HTERT RPE-1 (cell line): ENCODE measurements around the gene MPZL2.

ENCODE experiments used
- in situ Hi-C: fragments of 300-500 bp; cut with MboI; formaldehyde crosslinking; loops from 4 replicates; pipeline ENCODE4 v1.14.3; 2020; ENCODE audit warnings: low sequenced_read_pairs

Gene MPZL2

DNA sequence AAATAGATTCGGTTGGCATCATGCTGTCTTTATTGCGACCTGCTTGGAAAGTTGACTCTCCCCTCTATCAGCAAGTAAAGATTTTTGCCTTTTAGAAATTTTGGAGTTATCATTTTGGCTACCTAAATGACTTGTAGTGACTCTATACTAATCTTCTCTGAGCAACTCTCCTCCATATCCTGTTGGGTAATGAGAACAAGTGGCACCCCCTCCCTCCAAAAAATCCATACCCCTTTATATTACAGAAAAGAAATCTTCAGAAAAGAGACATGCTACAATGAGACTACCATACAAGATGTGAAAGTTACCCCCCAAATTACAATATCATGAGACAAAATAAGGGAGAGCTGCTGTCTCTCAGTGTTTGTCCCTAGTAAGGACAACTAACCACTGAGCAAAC is 40.5 kb downstream of the MPZL2 start:
- in situ Hi-C loops: no loop called here

DNA sequence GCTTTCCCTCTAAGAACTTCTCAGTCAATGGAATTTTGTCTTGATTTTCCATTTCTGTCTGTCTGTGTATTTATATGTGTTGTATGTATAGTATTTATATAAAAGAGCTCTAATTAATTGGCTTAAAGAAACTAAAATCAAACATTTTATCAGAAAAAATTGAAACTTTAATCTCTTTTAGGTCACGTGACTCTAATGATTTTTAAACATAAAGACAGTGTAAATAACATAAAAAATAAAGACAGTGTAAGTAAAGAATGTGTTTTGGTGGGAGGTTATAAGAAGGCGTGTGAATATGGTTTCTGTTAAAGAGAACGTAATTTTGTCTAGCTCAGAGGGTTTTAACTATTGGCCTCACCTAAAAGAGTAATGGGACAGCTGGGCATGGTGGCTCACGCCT is 41.7 kb downstream of the MPZL2 start:
- in situ Hi-C loops: no loop called here

DNA sequence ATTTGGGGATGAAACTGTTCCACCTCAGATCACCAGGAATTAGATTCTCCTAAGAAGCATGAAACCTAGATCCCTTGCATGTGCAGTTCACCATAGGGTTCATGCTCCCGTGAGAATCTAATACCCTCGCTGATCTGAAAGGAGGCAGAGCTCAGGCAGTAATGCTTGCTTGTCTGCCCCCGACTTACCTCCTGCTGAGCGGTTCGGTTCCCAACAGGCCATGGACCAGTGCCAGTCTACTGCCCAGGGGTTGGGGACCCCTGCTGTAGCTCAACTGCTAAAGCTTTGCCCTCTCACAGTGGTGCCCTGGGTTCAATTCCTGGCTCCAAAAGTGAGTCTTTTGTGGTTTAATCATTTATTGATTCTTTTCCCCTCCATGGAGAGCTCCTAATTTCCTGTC is 42.7 kb downstream of the MPZL2 start:
- in situ Hi-C loops: no loop called here

DNA sequence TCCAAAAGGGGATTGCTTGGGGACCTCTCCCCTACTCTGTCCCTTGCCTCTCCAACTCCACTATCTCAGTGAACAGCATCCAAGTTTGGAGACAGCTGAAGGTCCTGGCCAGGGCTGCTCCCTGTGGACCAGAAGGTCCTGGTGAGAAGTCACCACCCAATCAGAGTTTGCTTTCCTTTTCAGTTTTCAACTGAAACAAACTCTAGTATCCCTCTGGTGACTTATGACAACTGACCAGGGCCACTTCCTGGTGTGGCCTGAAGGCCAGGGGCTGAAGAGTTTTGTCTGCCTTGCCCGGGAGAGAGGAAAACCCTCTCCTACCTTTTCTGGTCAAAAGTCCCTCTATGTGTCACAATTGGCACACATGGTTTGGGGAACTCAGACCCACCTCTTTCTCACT is 44.4 kb downstream of the MPZL2 start:
- in situ Hi-C loops: no loop called here

DNA sequence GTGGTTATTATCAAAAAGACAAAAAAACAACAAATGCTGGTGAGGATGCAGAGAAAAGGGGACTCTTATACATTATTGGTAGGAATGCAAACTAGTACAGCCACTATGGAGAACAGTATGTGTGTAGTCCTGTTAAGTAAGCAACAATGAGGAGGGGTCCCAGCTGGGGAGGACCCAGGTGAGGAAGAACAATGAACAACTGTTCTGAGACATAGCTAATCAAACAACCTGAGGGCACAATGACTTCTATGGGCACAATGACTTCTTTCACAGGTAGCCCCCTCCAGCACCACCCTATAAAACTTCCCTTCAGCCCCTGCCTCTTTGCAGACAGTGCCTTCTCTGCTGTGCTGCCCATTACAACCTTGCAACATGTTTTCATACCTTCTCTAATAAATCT is 44.9 kb downstream of the MPZL2 start:
- in situ Hi-C loops: no loop called here

DNA sequence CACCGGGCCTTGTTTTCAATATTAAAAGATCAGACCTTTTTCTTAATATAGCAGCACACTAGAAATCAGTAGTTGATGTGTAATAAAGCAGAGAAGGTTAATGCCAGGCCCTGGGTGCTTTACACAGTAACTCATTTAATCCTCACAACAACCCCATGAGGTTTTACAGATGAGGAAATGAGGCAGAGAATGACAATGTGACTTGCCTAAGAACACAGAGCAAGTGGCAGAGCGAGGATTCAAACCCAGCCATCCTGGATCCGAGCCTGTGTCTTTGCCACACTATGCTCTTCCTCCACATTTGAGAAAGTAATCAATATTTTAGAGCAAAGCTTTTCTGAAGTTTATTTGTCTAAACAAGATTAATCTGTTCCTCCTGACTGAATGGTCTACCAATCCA is 46.5 kb downstream of the MPZL2 start:
- in situ Hi-C loops: no loop called here

DNA sequence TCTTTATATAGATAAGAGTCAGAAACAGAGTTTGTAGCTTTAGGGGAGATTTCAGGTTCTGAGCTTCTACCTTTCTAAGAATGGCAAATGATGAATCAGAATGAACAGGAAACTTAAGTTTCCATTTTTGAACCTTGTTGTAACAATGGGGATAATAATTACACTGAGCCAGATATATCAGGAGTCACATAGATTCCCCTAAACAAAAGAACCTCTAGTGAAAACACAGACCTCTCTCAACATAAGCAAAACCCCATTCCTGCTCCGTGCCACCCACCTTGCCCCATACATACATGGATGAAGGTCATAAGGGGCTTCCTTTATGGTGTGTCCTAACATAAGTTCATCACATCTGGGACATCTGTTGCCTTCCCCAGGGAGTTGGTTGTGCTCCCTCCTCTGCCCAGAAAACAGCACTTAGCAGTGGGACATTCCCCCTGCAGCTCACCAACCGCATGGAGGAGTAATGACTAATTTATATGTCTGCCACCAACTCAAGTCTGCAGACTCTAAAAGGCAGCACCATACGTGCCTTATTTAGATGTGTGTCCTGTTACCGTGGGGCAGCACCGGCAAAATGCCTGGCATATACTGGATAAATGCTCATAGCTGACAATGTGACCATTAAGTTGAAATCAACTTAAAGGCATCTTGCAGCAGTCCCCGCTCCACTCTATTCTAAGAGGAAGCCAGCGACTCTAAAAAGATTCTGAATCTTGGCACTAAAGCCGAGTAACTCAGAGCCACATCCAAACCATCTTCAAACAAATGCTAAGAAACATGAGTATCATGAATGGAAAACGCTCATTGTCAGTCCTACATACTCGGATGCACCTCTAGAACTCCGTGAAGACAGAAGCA is 47.2 kb downstream of the MPZL2 start:
- in situ Hi-C loops: no loop called here

DNA sequence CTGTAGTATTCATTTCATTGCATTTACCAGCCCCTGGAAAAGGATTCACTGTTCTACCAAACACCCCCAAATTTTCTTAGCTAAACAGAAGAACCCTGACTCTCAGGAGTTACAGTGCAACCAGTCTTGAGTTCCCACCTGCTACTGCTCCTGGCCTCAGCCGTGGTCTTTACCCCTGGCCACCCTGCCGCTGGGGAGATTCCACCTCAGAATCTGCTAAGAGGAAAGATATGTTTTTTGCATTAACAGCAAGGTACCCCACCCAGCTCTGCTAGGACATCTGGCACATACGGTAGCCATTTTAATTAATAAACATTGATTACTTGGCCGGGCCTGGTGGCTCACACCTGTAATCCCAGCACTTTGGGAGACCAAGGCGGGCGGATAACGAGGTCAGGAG is 48.3 kb downstream of the MPZL2 start:
- in situ Hi-C loops: no loop called here

DNA sequence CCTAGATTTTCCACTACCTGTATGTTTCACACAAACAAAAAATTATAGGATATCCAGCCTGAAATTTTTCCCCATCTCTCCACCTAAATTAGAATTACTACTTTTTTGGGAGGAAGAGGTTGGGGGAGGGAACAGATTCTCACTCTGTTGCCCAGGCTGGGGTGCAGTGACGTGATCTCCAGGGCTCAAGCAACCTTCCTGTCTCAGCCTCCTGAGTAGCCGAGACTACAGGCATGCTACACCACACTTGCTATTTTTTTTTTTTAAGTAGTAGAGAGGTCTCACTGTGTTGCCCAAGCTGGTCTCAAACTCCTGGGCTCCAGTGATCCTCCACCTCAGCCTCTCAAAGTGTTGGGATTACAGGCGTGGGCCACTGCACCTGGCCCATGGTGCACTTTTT is 48.8 kb downstream of the MPZL2 start:
- in situ Hi-C loops: no loop called here

DNA sequence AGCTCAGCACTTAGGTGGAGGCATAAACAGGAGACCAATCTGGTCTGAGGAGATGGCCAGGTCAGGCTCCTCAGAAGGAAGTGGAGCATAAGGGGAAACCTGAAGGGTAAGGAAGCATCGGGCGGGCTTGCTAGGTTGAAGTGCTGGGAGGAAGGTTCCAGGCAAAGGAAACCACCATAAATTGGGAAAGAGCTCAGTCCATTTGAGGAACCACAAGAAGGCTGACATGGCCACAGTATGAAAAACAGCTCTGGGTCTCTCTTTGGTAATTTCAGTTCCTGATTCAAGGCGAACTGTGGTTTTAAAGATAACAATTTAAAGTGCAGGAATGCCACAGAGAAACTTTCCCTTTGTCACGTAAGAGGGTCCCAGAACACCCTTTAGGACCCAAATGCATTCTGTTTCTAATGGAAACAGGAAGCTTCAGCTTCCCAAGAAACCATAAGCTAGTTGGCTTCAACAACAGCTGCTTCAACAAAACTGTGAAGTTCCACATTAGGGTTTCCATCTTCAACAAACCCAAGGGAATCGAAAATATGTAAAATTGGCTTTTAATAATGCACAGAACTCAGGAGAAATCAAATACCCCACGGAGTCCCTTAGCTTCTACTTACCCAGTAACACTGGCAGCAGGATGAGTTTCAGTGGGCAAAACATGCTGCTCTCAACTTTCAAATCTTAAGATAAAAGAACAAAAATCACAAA is 49.7 kb downstream of the MPZL2 start:
- in situ Hi-C loops: no loop called here

DNA sequence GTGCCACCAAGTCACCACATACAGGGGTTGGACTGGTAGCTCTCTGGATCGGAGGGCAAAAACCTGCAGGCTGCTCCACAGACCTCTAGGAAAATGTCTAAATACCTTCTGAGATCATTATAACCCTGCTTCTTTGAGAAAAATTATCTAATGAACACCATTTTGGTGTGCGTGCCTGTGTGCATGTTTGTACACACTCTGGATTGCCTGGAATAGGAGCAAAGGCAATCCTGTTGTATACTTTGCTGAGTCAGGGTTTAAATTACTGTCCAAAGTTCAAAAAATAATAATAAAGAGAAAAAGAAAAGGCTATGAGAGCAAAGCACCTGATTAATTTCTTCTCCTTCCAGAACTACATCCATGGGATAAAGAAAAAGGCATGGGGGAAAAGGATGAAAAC is 50.3 kb downstream of the MPZL2 start:
- in situ Hi-C loops: no loop called here

DNA sequence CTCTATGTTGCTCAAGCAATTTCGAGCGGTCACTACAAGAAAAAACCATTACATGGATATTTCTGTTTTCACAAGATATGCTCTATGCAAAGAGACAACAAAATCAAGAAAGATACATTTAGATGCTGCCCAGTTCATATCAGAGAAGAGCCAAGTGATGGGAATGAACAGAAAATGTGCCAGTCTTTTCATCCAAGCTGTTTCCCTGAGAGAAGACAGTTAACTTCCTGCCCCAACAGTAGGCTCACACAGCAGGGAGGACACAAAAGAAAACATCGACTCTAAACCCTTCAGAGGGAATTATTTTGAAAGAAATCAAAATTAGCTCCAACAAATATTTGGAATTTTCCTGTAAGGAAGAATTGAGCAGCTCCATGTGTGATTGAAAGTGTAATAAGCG is 50.9 kb downstream of the MPZL2 start:
- in situ Hi-C loops: no loop called here

DNA sequence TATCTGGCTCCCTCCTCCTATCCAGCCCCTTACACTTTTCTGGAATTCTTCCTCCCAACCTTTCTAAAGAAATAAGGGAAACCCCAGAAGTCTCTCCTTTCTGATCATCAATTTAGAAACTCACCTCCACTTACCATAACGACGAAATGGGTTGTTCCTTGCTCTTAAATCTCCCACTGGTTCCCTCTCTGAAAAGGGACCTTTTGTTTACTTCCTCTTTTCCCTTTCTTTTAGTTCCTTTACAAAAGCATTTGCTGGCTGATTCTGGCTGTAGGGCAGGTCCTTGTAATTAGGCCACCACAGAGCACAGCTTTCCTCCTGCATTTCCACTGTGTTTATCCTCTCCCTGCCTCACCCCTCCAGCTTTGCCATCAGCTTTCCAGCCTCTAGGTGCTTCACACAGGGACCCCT is 51.3 kb downstream of the MPZL2 start:
- in situ Hi-C loops: no loop called here

DNA sequence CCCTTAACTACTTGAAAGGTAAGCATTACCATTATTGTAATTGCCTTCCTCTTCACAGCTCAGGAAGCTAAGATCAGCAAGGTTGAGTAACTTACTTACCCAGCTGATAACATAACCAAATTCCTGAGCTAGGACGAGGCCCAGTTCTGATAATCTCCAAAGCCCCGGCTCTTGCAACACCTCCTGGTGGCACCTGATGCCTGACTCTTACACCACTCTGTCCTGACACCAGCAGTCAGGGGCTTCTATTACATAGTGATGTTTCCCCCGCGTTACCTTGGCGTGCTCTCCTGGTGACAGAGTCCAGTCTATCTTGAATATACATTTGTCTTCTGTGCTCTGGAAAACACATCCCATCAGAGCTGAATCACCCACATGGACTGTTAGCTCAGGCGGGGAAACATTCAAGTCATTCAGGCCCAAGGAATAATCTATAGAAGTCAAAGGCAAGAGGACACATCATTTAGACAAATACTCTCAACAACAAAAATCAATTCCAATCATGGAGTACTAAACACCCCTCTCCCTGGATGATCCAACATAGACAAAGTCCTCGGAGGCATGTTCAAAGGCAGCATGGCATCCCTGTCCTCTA is 51.9 kb downstream of the MPZL2 start:
- in situ Hi-C loops: no loop called here

DNA sequence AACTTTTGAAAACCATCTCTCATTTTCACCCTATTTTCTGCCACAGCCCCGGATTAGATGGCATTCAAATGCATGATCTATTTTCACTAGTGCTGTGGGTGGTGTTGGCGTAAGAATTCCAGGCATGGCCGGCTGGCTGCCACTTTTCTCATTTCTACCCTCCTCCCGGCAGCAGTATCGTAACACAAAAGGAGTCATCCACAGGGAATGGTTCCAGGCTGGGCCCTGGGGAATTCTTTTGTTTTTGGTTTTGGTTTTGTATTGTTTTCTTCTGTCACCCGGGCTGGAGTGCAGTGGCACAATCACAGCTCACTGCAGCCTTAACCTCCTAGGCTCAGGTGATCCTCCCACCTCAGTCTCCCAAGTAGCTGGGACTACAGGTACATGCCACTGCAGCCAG is 53.1 kb downstream of the MPZL2 start:
- in situ Hi-C loops: no loop called here

DNA sequence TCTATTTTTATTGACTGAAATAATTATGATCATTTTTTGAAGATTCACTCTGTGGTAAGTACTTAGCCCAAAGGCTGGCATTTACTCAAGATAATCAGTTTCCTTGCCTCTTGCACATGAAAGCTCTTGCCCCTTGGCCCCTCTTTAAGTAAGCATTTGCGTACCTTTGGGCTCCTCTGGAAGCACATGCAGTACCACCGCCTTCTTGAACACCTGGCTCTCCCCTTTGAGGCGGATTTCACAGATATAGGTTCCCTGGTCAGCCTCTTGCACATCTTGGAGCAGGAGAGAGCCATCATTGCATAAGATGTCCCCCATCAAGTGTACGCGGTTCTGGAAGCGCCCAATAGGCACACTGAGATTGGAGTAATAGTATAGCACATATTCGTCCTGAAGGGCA is 53.8 kb downstream of the MPZL2 start:
- in situ Hi-C loops: no loop called here

DNA sequence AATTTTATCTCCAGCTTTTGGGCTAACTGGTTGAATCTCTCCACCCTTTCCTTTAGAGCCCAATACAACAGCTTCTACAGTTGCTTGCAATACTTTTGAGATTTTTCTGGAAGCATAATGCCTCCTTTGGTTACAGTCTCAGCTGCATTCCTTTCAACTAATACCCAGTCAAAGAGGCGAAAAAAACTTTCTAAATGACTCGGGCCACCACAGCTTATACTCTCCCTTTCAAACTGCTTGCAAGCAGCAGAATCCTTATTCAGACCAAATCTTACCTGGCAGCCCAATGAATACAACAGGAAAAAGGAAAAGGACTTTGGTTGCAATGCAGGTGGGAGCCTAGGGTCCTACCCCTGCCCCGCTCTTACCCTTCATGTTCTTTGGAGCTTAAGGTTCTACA is 55.1 kb downstream of the MPZL2 start:
- in situ Hi-C loops: no loop called here

DNA sequence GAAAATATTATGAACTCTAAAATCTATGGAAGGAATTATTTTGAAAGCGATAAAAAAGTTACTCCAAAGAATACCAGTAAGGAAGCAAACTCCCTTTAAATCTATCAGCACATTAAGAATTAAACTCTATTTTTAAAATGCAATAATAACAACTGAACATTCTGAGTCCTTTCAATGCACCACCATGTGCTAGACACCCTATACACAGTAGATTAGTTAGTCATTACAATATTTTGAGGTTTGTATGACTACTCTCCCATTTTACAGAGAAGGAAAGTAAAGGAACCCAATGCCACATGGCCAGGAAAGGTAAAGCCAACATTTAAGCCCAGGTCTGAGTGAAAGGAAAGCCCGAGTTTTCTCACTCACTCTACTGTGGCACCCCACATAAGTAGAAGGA is 57.0 kb downstream of the MPZL2 start:
- in situ Hi-C loops: no loop called here

DNA sequence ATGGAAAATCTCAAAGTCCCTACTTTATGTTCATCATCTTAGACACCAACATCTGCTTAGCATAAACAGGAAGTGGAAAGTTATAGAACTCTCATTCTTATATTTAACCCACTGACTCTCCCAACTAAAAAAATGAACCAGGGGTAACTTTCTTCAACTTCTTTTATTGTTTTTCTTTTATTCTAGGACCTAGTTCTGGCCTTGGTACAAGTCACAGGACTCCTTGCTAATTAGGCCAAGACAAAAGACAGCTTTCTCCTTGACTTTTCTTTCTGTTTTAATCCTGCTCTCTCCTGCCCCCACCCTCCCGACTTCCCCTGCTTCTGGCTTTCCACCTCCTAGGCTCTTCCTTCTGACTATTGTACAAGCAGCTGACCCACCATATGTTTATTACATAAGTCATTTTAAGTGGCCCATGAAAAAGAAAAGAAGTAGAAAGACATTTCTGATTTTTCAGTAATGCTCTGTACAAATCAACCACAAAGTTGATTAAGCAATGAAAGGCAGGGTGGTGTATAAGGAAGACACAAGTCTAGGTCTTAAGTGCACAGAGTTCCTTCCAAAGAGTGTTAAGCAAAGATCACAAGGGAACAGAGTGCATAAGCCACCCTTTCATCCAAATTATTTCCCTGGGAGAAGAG is 57.6 kb downstream of the MPZL2 start:
- in situ Hi-C loops: no loop called here

DNA sequence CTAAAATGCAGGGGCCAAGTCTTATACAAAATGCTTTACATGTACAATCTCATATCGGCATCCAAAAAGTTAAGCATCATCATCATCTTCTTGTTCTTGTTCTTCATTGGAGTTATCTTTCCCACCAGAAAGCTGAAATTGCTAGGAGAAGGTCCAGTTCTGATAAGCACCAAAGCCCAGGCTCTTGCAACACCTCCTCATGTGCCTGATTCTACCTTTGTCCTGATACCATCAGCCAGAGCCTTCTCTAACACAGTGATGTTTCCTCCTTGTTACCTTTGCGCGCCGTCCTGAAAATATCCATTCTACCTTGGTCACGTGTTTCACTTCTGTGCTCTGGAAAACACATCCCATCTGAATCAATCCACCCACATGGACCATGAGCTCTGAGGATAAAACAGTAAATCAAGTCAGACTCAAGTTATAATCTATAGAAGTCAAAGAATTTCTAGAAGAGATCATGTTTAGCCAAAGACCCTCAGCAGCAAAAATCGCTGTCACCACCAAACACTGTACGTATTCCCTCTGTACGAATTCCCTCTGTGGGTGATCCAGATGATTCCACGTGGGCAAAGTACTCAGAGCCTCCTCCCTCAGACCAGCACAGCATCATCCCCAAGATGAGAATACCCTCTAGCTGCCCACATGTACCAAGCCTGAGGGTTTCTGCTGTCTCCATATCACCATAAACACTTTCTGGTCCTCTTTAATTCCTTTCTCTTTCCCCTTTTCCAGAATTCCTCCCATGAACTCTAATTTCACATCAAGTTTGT is 58.3 kb downstream of the MPZL2 start:
- in situ Hi-C loops: no loop called here
